Activated CD4-positive, alpha-beta T cell treated with anti-CD3 and anti-CD28 coated beads for 36 hours (primary cell): ENCODE data around the gene DENND2D. TPM values are rescaled to one million over a fixed set of nuclear protein-coding genes. Genes with fewer than 3 reads are reported as not detected.
A peak's percentile ranks its signal among the peaks of the same experiment; 100 is the strongest.

Experiments used
- ATAC-seq: fragments of 200-7000 bp; cut with Tn5 transposase; one replicate; pipeline ENCODE4 v1.10.0; 2021; ENCODE audit warnings: mild to moderate bottlenecking, moderate library complexity
- CTCF ChIA-PET: fragments of 350-600 bp; sonication (Branson Sonifier 250); formaldehyde crosslinking; loops from one replicate; lab custom pipeline; 2021; ENCODE audit warnings: antibody characterized with exemption; lab: Charles Lee
- POLR2A ChIA-PET: fragments of 350-600 bp; sonication (Branson Sonifier 250); formaldehyde crosslinking; loops from one replicate; lab custom pipeline; 2021; ENCODE audit warnings: antibody characterized with exemption, inconsistent platforms; lab: Charles Lee
- DNase-seq: peaks from one replicate; pipeline ENCODE4 v3.0.0-alpha.2; 2020
- H3K27ac Mint-ChIP-seq: one replicate; pipeline ENCODE4 v1.8.0; 2021; ENCODE audit warnings: mixed read lengths
- H3K27me3 Mint-ChIP-seq: one replicate; pipeline ENCODE4 v1.8.0; 2021; ENCODE audit warnings: mixed read lengths
- H3K36me3 Mint-ChIP-seq: one replicate; pipeline ENCODE4 v1.8.0; 2021; ENCODE audit warnings: low read depth, mixed read lengths
- H3K4me1 Mint-ChIP-seq: one replicate; pipeline ENCODE4 v1.8.0; 2021; ENCODE audit warnings: mixed read lengths
- H3K4me3 Mint-ChIP-seq: one replicate; pipeline ENCODE4 v1.8.0; 2021; ENCODE audit warnings: mild to moderate bottlenecking, moderate library complexity, mixed read lengths
- H3K9me3 Mint-ChIP-seq: one replicate; pipeline ENCODE4 v1.8.0; 2021; ENCODE audit warnings: low read depth, mixed read lengths
- intact Hi-C, 2 experiments: fragments of 100-400 bp; cut with DNase I in 1 of 2; cut with micrococcal nuclease in 1 of 2; formaldehyde crosslinking; loops; one replicate each; pipeline versions ENCODE4 v1.14.2 to v1.15.1; 2022 to 2024; cut with DNase I, micrococcal nuclease
- total RNA-seq, 2 experiments: library from RNA; stranded (reverse); gene quantifications; one replicate each; pipeline ENCODE4 v1.2.3, GENCODE V29; 2021

Gene DENND2D
- total RNA-seq, 2 experiments from 2014 or later = 174 to 190 TPM

GRCh38 chr1:111214884-111215283, 14.4 kb upstream of the DENND2D start:
- Mint-ChIP-seq H3K4me1 (peaks cover 81% of the 10 kb centered on the region), H3K9me3 (peaks cover 5% of the 10 kb centered on the region), H3K36me3 (peaks cover 7% of the 10 kb centered on the region), H3K4me3 (peak overlapping the region; percentile 68), H3K27me3 (no peaks in the 10 kb centered on the region), H3K27ac (peak overlapping the region; percentile 97)
- DNase-seq = peak; percentile 80
- intact Hi-C loops = loop anchor here (1.0 to 10.0 kb wide), 10 partner anchors 11 to 1402 kb away; partner anchors contain the start of genes KCNC4 (in 2 of the 2), CAPZA1 (in 1 of the 2), CD53 (in 1 of the 2) and KCNA3 (in 1 of the 2)
- ATAC-seq = peak; percentile 44
- POLR2A ChIA-PET = interaction anchor here (0.6 to 2.6 kb wide), 6 partner anchors 8 to 529 kb away, joined by 3 to 19 read pairs (median 4); partner anchors contain the start of gene DENND2D
- CTCF ChIA-PET = interaction anchor here (0.7 to 3.3 kb wide), 6 partner anchors 11 to 186 kb away, joined by 3 to 25 read pairs (median 5); partner anchors contain the start of gene DENND2D

DNA sequence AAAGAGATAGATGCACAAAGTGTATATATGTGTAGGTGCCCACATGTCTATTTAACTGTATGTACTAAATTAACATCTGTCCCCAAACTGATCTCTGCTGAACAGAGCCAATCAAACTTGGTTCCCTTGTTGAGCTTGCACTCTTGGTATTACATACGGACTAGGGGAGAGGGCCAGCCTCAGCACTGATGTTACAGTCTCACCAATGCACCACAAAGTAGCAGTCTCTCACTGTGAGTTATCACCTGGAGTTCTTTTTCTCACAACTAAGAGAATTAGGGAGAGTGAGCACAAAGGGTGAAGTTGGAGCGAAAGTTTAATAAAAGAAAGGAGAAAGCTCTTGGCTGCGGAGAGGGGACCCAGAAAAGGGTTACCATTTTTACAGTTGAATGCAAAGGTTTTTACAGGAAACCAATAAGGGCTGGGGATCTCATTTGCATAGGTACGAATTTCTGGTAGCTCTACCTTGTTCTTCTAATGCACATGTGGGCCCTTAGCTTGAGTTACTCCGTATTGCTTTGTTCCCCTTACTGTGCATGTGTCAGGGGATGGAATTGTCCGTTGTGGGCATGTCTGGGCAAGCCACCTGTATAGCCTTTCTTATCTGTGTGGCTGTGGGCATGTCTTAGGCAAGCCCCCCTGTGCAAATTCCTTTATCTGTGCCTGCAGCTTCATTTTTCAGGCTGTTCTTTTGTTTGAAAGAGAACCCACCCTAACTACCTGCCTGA, 13.8 kb upstream of the DENND2D start:
- intact Hi-C loops = loop anchor here in 1 of 2 experiments (10.0 kb wide), 1 partner anchor 999 kb away; the partner anchor contains the start of gene KCNC4
- ChIA-PET POLR2A (interaction anchor here (0.6 to 2.6 kb wide), 6 partner anchors 9 to 528 kb away, joined by 3 to 19 read pairs (median 4); partner anchors contain the start of gene DENND2D), CTCF (interaction anchor here (0.6 to 3.3 kb wide), 7 partner anchors 10 to 186 kb away, joined by 3 to 25 read pairs (median 4); partner anchors contain the start of gene DENND2D)

GRCh38 chr1:111213412-111213811, 13.0 kb upstream of the DENND2D start:
- no peaks in the 10 kb centered on the region for H3K27me3 Mint-ChIP-seq
- ChIA-PET POLR2A (interaction anchor here (1.3 kb wide), 1 partner anchor 10 kb away, joined by 3 read pairs; no protein-coding TSS in a partner anchor), CTCF (interaction anchor here (0.8 to 3.3 kb wide), 2 partner anchors 13 to 90 kb away, joined by 3 to 25 read pairs; partner anchors contain the start of gene DENND2D)
- ATAC-seq = no peak
- peaks cover 78% of the 10 kb centered on the region for H3K4me1 Mint-ChIP-seq
- no peak for DNase-seq
- peak overlapping the region; percentile 97 for H3K27ac Mint-ChIP-seq
- peak overlapping the region; percentile 22 for H3K4me3 Mint-ChIP-seq
- peaks cover 3% of the 10 kb centered on the region for H3K9me3 Mint-ChIP-seq
- intact Hi-C loops = loop anchor here in 1 of 2 experiments (10.0 kb wide), 1 partner anchor 999 kb away; the partner anchor contains the start of gene KCNC4
- H3K36me3 Mint-ChIP-seq = peaks cover 5% of the 10 kb centered on the region

More for the DNA sequence above, 13.8 kb upstream of the DENND2D start:
- no peak for DNase-seq
- ATAC-seq = peak; percentile 18
- peaks cover 80% of the 10 kb centered on the region for H3K4me1 Mint-ChIP-seq
- H3K27ac Mint-ChIP-seq = peak overlapping the region; percentile 97
- peak overlapping the region; percentile 68 for H3K4me3 Mint-ChIP-seq
- H3K9me3 Mint-ChIP-seq = peaks cover 5% of the 10 kb centered on the region
- peaks cover 7% of the 10 kb centered on the region for H3K36me3 Mint-ChIP-seq
- H3K27me3 Mint-ChIP-seq = no peaks in the 10 kb centered on the region

DNA sequence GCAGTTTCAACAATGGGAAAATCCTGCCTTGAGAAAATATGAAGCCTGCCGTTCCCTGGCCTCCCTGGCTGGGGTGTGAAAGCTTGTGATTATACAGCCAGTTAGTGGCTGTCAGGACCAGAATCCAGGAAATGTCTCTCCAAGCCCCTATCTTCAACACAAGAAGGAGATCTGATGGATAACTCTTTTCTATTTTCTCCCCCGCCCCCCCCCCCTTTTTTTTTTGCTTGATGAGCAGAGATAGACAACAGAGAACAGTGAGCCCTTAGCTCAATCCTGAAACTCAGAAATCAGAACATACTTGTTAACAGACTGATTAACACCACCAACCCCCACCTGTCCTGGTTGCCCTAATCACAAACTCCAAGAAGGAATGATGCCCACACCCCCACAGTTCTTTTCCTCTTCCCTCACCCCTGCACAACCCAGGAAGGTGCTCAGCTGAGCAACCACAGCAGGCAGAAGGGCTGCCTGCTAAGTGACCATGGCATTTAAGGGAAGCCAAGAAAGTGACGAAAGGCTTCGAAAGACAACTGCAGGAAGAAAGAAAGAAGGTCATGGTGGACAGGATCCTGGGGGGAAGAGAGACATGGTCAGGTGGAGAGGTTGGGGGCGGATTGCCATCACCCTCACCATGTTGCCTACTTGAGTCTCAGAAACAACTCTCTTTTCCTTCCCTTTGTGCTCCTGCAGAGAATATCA, 12.3 kb upstream of the DENND2D start:
- CTCF ChIA-PET = no interaction called here
- no peak for DNase-seq
- intact Hi-C loops = loop anchor here in 1 of 2 experiments (10.0 kb wide), 1 partner anchor 998 kb away; the partner anchor contains the start of gene KCNC4
- POLR2A ChIA-PET = no interaction called here
- peaks cover 4% of the 10 kb centered on the region for H3K36me3 Mint-ChIP-seq
- peaks cover 2% of the 10 kb centered on the region for H3K9me3 Mint-ChIP-seq
- no peak overlapping the region for H3K4me3 Mint-ChIP-seq
- peak overlapping the region; percentile 97 for H3K27ac Mint-ChIP-seq
- H3K27me3 Mint-ChIP-seq = no peaks in the 10 kb centered on the region
- H3K4me1 Mint-ChIP-seq = peaks cover 75% of the 10 kb centered on the region
- ATAC-seq = no peak

- Mint-ChIP-seq H3K27ac (no peak overlapping the region), H3K9me3 (no peaks in the 10 kb centered on the region), H3K36me3 (peaks cover 2% of the 10 kb centered on the region), H3K4me3 (no peak overlapping the region), H3K27me3 (no peaks in the 10 kb centered on the region), H3K4me1 (peaks cover 68% of the 10 kb centered on the region)
- intact Hi-C loops = loop anchor here in 1 of 2 experiments (10.0 kb wide), 1 partner anchor 997 kb away; the partner anchor contains the start of gene KCNC4
- no peak for DNase-seq
- ChIA-PET CTCF (no interaction called here), POLR2A (no interaction called here)
- no peak for ATAC-seq
These were observed 11.5 kb upstream of the DENND2D start for GRCh38 chr1:111211921-111212320.

DNA sequence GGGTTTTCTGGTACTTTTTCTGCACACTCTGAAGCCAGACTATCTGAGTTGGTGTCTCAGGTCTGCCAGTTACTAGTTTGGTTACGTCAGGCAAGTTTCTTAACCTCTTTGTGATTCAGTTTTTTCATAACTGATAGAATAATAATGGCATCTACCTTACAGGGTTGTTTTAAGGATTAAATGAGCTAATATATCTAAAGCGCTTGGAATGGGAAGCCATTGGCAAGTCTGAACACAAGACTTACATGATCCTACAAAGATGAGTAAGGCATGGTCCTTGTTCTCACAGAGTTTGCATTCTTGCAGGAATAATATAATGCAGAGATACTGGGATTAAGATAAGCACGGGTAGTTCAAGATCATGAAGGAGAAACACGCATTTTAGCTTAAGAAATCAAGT, 9.2 kb upstream of the DENND2D start:
- ATAC-seq = no peak
- H3K4me3 Mint-ChIP-seq = no peak overlapping the region
- no peak for DNase-seq
- H3K4me1 Mint-ChIP-seq = peaks cover 63% of the 10 kb centered on the region
- ChIA-PET POLR2A (no interaction called here), CTCF (interaction anchor here (0.7 kb wide), 1 partner anchor 217 kb away, joined by 3 read pairs; no protein-coding TSS in a partner anchor)
- intact Hi-C loops = loop anchor here in 1 of 2 experiments (10.0 kb wide), 1 partner anchor 995 kb away; the partner anchor contains the start of gene KCNC4
- H3K9me3 Mint-ChIP-seq = no peaks in the 10 kb centered on the region
- H3K36me3 Mint-ChIP-seq = peaks cover 2% of the 10 kb centered on the region
- no peaks in the 10 kb centered on the region for H3K27me3 Mint-ChIP-seq
- H3K27ac Mint-ChIP-seq = no peak overlapping the region

DNA sequence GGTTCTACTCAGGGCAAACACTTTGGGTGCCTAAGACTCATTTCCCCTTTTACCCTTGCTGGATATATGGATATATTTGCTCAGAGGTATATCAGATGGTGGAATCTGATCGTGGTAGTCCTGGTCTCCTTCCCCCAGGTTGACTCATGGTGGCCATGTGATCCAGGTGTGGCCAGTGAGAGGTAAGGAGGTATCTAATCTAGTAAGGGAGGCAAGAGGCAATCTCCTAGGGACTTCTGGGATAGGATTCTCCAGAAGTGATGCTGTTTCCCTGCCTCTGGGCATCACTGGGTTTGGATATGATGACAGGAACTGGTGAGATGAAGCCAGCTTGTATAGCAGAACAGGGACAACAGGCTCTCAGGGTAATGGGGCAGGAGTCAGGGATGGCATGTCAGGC, 8.5 kb upstream of the DENND2D start:
- Mint-ChIP-seq H3K4me1 (peaks cover 57% of the 10 kb centered on the region), H3K27me3 (no peaks in the 10 kb centered on the region), H3K27ac (no peak overlapping the region), H3K9me3 (no peaks in the 10 kb centered on the region), H3K36me3 (peaks cover 2% of the 10 kb centered on the region), H3K4me3 (no peak overlapping the region)
- intact Hi-C loops = no loop called here
- ATAC-seq = no peak
- DNase-seq = no peak
- ChIA-PET POLR2A (interaction anchor here (0.5 kb wide), 1 partner anchor 409 kb away, joined by 6 read pairs; no protein-coding TSS in a partner anchor), CTCF (interaction anchor here (1.3 kb wide), 1 partner anchor 13 kb away, joined by 3 read pairs; no protein-coding TSS in a partner anchor)

GRCh38 chr1:111205714-111206050, 5.2 kb upstream of the DENND2D start:
- peak overlapping the region; percentile 23 for H3K4me3 Mint-ChIP-seq
- intact Hi-C loops = no loop called here
- DNase-seq (no peak), ATAC-seq (no peak)
- CTCF ChIA-PET = interaction anchor here (1.0 to 1.1 kb wide), 2 partner anchors 10 to 742 kb away, joined by 3 to 5 read pairs; no protein-coding TSS in a partner anchor
- POLR2A ChIA-PET = no interaction called here
- H3K27me3 Mint-ChIP-seq = no peaks in the 10 kb centered on the region
- peaks cover 2% of the 10 kb centered on the region for H3K36me3 Mint-ChIP-seq
- peak overlapping the region; percentile 75 for H3K27ac Mint-ChIP-seq
- no peaks in the 10 kb centered on the region for H3K9me3 Mint-ChIP-seq
- peaks cover 66% of the 10 kb centered on the region for H3K4me1 Mint-ChIP-seq

DNA sequence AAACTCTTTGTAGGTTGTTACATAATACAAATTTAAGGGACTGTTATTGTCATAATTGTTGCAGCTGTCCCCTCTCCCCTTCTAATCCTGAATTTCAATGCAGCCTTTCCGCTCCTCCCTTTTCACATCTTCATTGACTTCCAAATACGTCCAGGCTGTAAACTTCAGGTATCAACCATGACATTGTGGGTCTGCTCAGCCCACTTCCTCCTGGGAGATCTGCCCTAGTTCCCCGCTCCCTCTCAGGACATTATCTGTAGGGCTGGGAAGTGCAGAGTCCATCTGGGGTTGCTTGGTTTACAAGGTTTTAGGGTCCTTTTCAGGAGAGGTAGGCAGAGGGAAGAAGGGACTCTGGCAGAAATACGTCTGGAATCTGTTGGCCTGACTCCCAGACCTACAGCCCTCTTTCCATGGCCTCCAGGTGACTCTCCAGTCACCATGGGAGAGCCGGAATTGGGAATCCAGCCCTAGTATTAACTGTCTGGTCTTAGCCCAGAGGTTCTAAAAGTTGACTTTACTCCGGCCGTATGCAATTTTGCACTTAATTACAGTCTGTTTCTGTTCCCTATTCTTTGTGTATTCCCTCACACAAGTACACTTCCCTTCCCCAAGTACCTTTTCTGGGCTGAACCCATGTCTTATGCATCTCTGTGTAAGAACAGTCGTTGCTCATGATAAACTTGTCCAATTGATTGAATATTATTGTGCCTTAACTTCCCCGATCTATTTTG, 4.7 kb upstream of the DENND2D start:
- ChIA-PET POLR2A (no interaction called here), CTCF (no interaction called here)
- no peak for ATAC-seq
- Mint-ChIP-seq H3K4me1 (peaks cover 66% of the 10 kb centered on the region), H3K36me3 (peaks cover 5% of the 10 kb centered on the region), H3K27me3 (no peaks in the 10 kb centered on the region), H3K27ac (peak overlapping the region; percentile 75), H3K4me3 (peak overlapping the region; percentile 96), H3K9me3 (no peaks in the 10 kb centered on the region)
- DNase-seq = no peak
- intact Hi-C loops = loop anchor here (1.0 to 5.0 kb wide), 8 partner anchors 10 to 552 kb away; partner anchors contain the start of genes ATP5PB (in 1 of the 2), DDX20 (in 1 of the 2), KCNA3 (in 1 of the 2) and WDR77 (in 1 of the 2)
